Measurements from ENCODE around the gene UFD1.

- no peak for TF ChIP-seq EZH2 (IDR thresholded peaks at IDR 0.05; ENCODE audit: borderline replicate concordance, insufficient read depth, low read depth, low read length, poor library complexity, severe bottlenecking)
- TF ChIP-seq CTCF (IDR thresholded peaks at IDR 0.05): no peak
These were observed 44.0 kb downstream of the UFD1 start for GRCh38 chr22:19434829-19435580.
